Kidney epithelial cell (primary cell): Measurements from ENCODE around the gene CPEB1. TPM values are rescaled to one million over a fixed set of nuclear protein-coding genes. Genes with fewer than 3 reads are reported as not detected.
A peak's percentile ranks its signal among the peaks of the same experiment; 100 is the strongest.

Source experiments
- DNase-seq: peaks from one replicate; pipeline ENCODE4 v3.0.0-alpha.2; 2010; ENCODE audit warnings: low read depth
- H3K27me3 ChIP-seq: 2 replicates; pipeline ENCODE4 v1.6.0; 2011; ENCODE audit warnings: low read length; ENCODE audit not compliant: control insufficient read depth, insufficient read depth
- H3K36me3 ChIP-seq: 2 replicates; pipeline ENCODE4 v1.5.1; 2011; ENCODE audit warnings: low read length; ENCODE audit not compliant: control insufficient read depth, insufficient read depth
- H3K4me3 ChIP-seq: 2 replicates; pipeline ENCODE4 v1.5.1; 2011; ENCODE audit warnings: low read depth, mild to moderate bottlenecking, control low read depth, low read length
- CTCF ChIP-seq: IDR thresholded peaks from 2 replicates; pipeline ENCODE4 v1.5.1; 2011; ENCODE audit warnings: mild to moderate bottlenecking, moderate library complexity, low read length, control low read depth, inconsistent platforms; ENCODE audit not compliant: insufficient read depth, poor library complexity, severe bottlenecking
- total RNA-seq: library from RNA; depleted of rRNA; stranded (reverse); fragments of >200 nt; gene quantifications from 2 replicates; pipeline ENCODE4 v1.2.3, GENCODE V29; 2015

CPEB1 gene
- total RNA-seq, 1 donor from 2014 or later, result 3.8 TPM

GRCh38 chr15:82540055-82540983 lies 106.8 kb downstream of the CPEB1 start, which contains the start of gene RPS17:
RPS17 (minus strand) TSS chr15:82540457; CDS start chr15:82540428, 29 bp downstream.
- DNase-seq, result peak; percentile 69
- Histone ChIP-seq H3K36me3 (peaks cover 7% of the 10 kb centered on the region), H3K27me3 (peaks cover 4% of the 10 kb centered on the region), H3K4me3 (peak within 1 kb of the TSS; percentile 67)
- peak; percentile 95 for TF ChIP-seq CTCF

- TF ChIP-seq CTCF, result no peak
- no peak for DNase-seq
- Histone ChIP-seq H3K4me3 (peak overlapping the region; percentile 67), H3K27me3 (peaks cover 4% of the 10 kb centered on the region), H3K36me3 (peaks cover 7% of the 10 kb centered on the region)
Observed at GRCh38 chr15:82539691-82540054, 107.5 kb downstream of the CPEB1 start.

GRCh38 chr15:82538961-82539690 lies 108.0 kb downstream of the CPEB1 start:
- Histone ChIP-seq H3K4me3 (peak overlapping the region; percentile 67), H3K27me3 (no peaks in the 10 kb centered on the region), H3K36me3 (peaks cover 7% of the 10 kb centered on the region)
- no peak for DNase-seq
- no peak for TF ChIP-seq CTCF

GRCh38 chr15:82537351-82537908 lies 109.7 kb downstream of the CPEB1 start:
- Histone ChIP-seq H3K27me3 (no peaks in the 10 kb centered on the region), H3K4me3 (no peak overlapping the region), H3K36me3 (peaks cover 7% of the 10 kb centered on the region)
- no peak for TF ChIP-seq CTCF
- no peak for DNase-seq

- Histone ChIP-seq H3K27me3 (no peaks in the 10 kb centered on the region), H3K4me3 (no peak overlapping the region), H3K36me3 (peaks cover 7% of the 10 kb centered on the region)
- no peak for TF ChIP-seq CTCF
- DNase-seq, result no peak
Observed at GRCh38 chr15:82536409-82537350, 110.5 kb downstream of the CPEB1 start.
